IgD-negative memory B cell (primary cell): ENCODE results near the gene LAMB4. TPM values are rescaled to one million over a fixed set of nuclear protein-coding genes. Genes with fewer than 3 reads are reported as not detected.

ENCODE experiments used
- H3K27ac Mint-ChIP-seq, 3 donors: one replicate each; pipeline ENCODE4 v1.8.0; 2020 to 2022; ENCODE audit warnings: mild to moderate bottlenecking in 3 of 3, mixed read lengths in 3 of 3, moderate library complexity in 1 of 3
- H3K27me3 Mint-ChIP-seq: one replicate; pipeline ENCODE4 v1.8.0; 2021; ENCODE audit warnings: mixed read lengths
- H3K36me3 Mint-ChIP-seq: one replicate; pipeline ENCODE4 v1.8.0; 2020; ENCODE audit warnings: mild to moderate bottlenecking, mixed read lengths
- H3K4me1 Mint-ChIP-seq, 3 donors: one replicate each; pipeline ENCODE4 v1.8.0; 2020 to 2022; ENCODE audit warnings: mixed read lengths in 3 of 3, mild to moderate bottlenecking in 1 of 3
- H3K4me3 Mint-ChIP-seq, 4 donors: one replicate each; pipeline ENCODE4 v1.8.0; 2020 to 2022; ENCODE audit warnings: mild to moderate bottlenecking in 4 of 4, mixed read lengths in 4 of 4, moderate library complexity in 3 of 4
- H3K9me3 Mint-ChIP-seq, 3 donors: one replicate each; pipeline ENCODE4 v1.8.0; 2020 to 2021; ENCODE audit warnings: mixed read lengths in 3 of 3, mild to moderate bottlenecking in 1 of 3
- polyA plus RNA-seq: library from polyadenylated mRNA; unstranded; fragments of 300-500 nt; fragmentation: Illumina TruSeq; gene quantifications from one replicate; pipeline ENCODE4 v1.2.3, GENCODE V29; 2021

The LAMB4 gene
- polyA plus RNA-seq: not detected

GRCh38 chr7:108130261-108130660, at the start of gene LAMB4:
Gene LAMB4, minus strand, starts transcription at chr7:108130361. Its CDS starts 7,197 bp downstream, at chr7:108123164.
- Mint-ChIP-seq H3K27me3 (peaks cover 2% of the 10 kb centered on the region), H3K4me1 (peaks cover 5 to 11% (median 9%) of the 10 kb centered on the region in 3 donors), H3K27ac (no peak within 1 kb of the TSS), H3K9me3 (no peaks in the 10 kb centered on the region), H3K36me3 (no peaks in the 10 kb centered on the region), H3K4me3 (no peak within 1 kb of the TSS)

GRCh38 chr7:108178398-108178797, 48.2 kb upstream of the LAMB4 start:
- no peaks in the 10 kb centered on the region for H3K4me1 Mint-ChIP-seq

GRCh38 chr7:108171164-108171563, 41.0 kb upstream of the LAMB4 start:
- Mint-ChIP-seq H3K27ac (no peak overlapping the region), H3K9me3 (no peaks in the 10 kb centered on the region), H3K4me1 (no peaks in the 10 kb centered on the region), H3K36me3 (no peaks in the 10 kb centered on the region), H3K27me3 (peaks cover 4% of the 10 kb centered on the region), H3K4me3 (no peak overlapping the region)

More at GRCh38 chr7:108178398-108178797, 48.2 kb upstream of the LAMB4 start:
- no peaks in the 10 kb centered on the region for H3K36me3 Mint-ChIP-seq
- H3K9me3 Mint-ChIP-seq: no peaks in the 10 kb centered on the region
- no peak overlapping the region for H3K27ac Mint-ChIP-seq
- no peak overlapping the region for H3K4me3 Mint-ChIP-seq
- H3K27me3 Mint-ChIP-seq: peaks cover 4% of the 10 kb centered on the region

GRCh38 chr7:108170251-108170650, 40.1 kb upstream of the LAMB4 start:
- H3K9me3 Mint-ChIP-seq: no peaks in the 10 kb centered on the region
- no peaks in the 10 kb centered on the region for H3K4me1 Mint-ChIP-seq
- H3K27me3 Mint-ChIP-seq: peaks cover 4% of the 10 kb centered on the region
- H3K36me3 Mint-ChIP-seq: no peaks in the 10 kb centered on the region
- H3K27ac Mint-ChIP-seq: no peak overlapping the region
- H3K4me3 Mint-ChIP-seq: no peak overlapping the region

- Mint-ChIP-seq H3K9me3 (no peaks in the 10 kb centered on the region), H3K4me1 (no peaks in the 10 kb centered on the region), H3K27ac (no peak overlapping the region), H3K36me3 (no peaks in the 10 kb centered on the region), H3K27me3 (peaks cover 4% of the 10 kb centered on the region), H3K4me3 (no peak overlapping the region)
Observed at GRCh38 chr7:108167460-108167859, 37.3 kb upstream of the LAMB4 start.

- Mint-ChIP-seq H3K4me3 (no peak overlapping the region), H3K4me1 (no peaks in the 10 kb centered on the region), H3K27ac (no peak overlapping the region), H3K36me3 (no peaks in the 10 kb centered on the region), H3K9me3 (no peaks in the 10 kb centered on the region), H3K27me3 (peaks cover 5% of the 10 kb centered on the region)
Observed at GRCh38 chr7:108166687-108167086, 36.5 kb upstream of the LAMB4 start.

GRCh38 chr7:108165723-108166122, 35.6 kb upstream of the LAMB4 start:
- H3K4me1 Mint-ChIP-seq: no peaks in the 10 kb centered on the region
- H3K9me3 Mint-ChIP-seq: no peaks in the 10 kb centered on the region
- H3K27me3 Mint-ChIP-seq: peaks cover 4% of the 10 kb centered on the region
- no peak overlapping the region for H3K4me3 Mint-ChIP-seq
- H3K27ac Mint-ChIP-seq: no peak overlapping the region
- H3K36me3 Mint-ChIP-seq: no peaks in the 10 kb centered on the region

- Mint-ChIP-seq H3K4me1 (no peaks in the 10 kb centered on the region), H3K9me3 (no peaks in the 10 kb centered on the region), H3K36me3 (peaks cover 3% of the 10 kb centered on the region), H3K27me3 (peaks cover 4% of the 10 kb centered on the region), H3K4me3 (no peak overlapping the region), H3K27ac (no peak overlapping the region)
Observed at GRCh38 chr7:108164946-108165345, 34.8 kb upstream of the LAMB4 start.

GRCh38 chr7:108164342-108164741, 34.2 kb upstream of the LAMB4 start:
- H3K36me3 Mint-ChIP-seq: peaks cover 3% of the 10 kb centered on the region
- H3K27ac Mint-ChIP-seq: no peak overlapping the region
- peaks cover 4% of the 10 kb centered on the region for H3K27me3 Mint-ChIP-seq
- no peaks in the 10 kb centered on the region for H3K4me1 Mint-ChIP-seq
- H3K4me3 Mint-ChIP-seq: no peak overlapping the region
- no peaks in the 10 kb centered on the region for H3K9me3 Mint-ChIP-seq

GRCh38 chr7:108158776-108159175, 28.6 kb upstream of the LAMB4 start:
- peaks cover 9% of the 10 kb centered on the region for H3K27me3 Mint-ChIP-seq
- H3K27ac Mint-ChIP-seq: no peak overlapping the region
- peaks cover 0 to 6% (median 0%) of the 10 kb centered on the region in 3 donors for H3K4me1 Mint-ChIP-seq
- no peaks in the 10 kb centered on the region for H3K9me3 Mint-ChIP-seq
- no peak overlapping the region for H3K4me3 Mint-ChIP-seq
- peaks cover 3% of the 10 kb centered on the region for H3K36me3 Mint-ChIP-seq

- Mint-ChIP-seq H3K36me3 (peaks cover 3% of the 10 kb centered on the region), H3K27me3 (peaks cover 9% of the 10 kb centered on the region), H3K27ac (no peak overlapping the region), H3K4me1 (peaks cover 0 to 6% (median 0%) of the 10 kb centered on the region in 3 donors), H3K9me3 (no peaks in the 10 kb centered on the region), H3K4me3 (peak overlapping the region in 1 of 4 donors; percentile 9)
Observed at GRCh38 chr7:108157606-108158335, 27.6 kb upstream of the LAMB4 start.

- Mint-ChIP-seq H3K27ac (no peak overlapping the region), H3K9me3 (no peaks in the 10 kb centered on the region), H3K4me3 (peak overlapping the region in 1 of 4 donors; percentile 9), H3K4me1 (peaks cover 0 to 6% (median 0%) of the 10 kb centered on the region in 3 donors), H3K36me3 (peaks cover 3% of the 10 kb centered on the region), H3K27me3 (peaks cover 10% of the 10 kb centered on the region)
Observed at GRCh38 chr7:108156897-108157605, 26.9 kb upstream of the LAMB4 start.

- Mint-ChIP-seq H3K27ac (no peak overlapping the region), H3K9me3 (no peaks in the 10 kb centered on the region), H3K4me1 (peaks cover 0 to under 1% (median 0%) of the 10 kb centered on the region in 3 donors), H3K4me3 (no peak overlapping the region), H3K27me3 (peaks cover 6% of the 10 kb centered on the region), H3K36me3 (no peaks in the 10 kb centered on the region)
Observed at GRCh38 chr7:108152198-108152597, 22.0 kb upstream of the LAMB4 start.

- Mint-ChIP-seq H3K27ac (no peak overlapping the region), H3K4me3 (no peak overlapping the region), H3K27me3 (peaks cover 4% of the 10 kb centered on the region), H3K9me3 (no peaks in the 10 kb centered on the region), H3K4me1 (no peaks in the 10 kb centered on the region), H3K36me3 (no peaks in the 10 kb centered on the region)
Observed at GRCh38 chr7:108149908-108150307, 19.7 kb upstream of the LAMB4 start.

GRCh38 chr7:108149119-108149518, 19.0 kb upstream of the LAMB4 start:
- no peak overlapping the region for H3K4me3 Mint-ChIP-seq
- H3K36me3 Mint-ChIP-seq: no peaks in the 10 kb centered on the region
- H3K9me3 Mint-ChIP-seq: no peaks in the 10 kb centered on the region
- H3K27ac Mint-ChIP-seq: no peak overlapping the region
- no peaks in the 10 kb centered on the region for H3K4me1 Mint-ChIP-seq
- peaks cover 2% of the 10 kb centered on the region for H3K27me3 Mint-ChIP-seq
